HG02943 (cell line): ENCODE measurements around the gene DNAH17.

Source experiments
- ATAC-seq: cut with Tn5 transposase; IDR thresholded peaks from one replicate; pipeline ENCODE4 v1.9.1; 2021; ENCODE audit warnings: mild to moderate bottlenecking, low read depth, moderate library complexity; ENCODE audit not compliant: unreplicated experiment

Gene DNAH17

DNA sequence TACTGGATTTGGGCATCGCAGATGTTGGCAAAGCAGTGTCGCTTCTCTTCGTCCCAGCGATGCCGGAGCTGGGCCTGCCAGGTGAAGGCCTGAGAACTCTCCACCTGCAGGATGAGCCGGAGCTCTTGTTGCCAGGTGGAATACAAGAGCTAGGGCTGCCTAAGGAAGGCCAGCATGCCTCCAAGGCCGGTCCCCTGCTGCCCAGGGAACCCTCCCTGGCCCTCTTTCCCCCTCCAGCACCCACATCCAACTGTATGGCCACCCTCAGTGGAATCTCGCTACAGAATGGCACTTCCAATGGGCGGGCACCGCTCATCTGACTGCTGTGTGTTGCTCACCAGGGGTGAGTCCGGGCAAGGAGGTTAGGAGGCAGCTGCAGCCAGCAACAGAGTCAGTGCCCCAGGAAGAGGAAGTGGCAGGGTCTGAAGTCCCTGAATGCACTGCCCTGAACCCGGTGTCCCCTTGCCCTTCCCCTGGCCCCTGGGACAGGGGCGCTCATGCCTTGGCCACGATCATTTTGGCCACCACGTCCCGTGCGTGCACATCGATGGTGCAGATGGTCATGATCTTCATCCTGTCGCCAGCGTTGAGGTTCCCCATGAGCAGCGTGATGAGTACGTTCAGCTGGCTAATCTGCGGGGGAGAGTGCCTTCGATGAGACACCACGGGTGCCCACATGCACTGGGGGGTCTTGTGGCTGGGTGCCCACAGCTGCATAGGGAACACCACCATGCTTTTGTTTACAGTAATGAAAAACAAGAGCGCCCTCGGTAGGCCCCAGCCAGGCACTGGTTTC lies 75.8 kb downstream of the DNAH17 start:
- ATAC-seq = no peak

DNA sequence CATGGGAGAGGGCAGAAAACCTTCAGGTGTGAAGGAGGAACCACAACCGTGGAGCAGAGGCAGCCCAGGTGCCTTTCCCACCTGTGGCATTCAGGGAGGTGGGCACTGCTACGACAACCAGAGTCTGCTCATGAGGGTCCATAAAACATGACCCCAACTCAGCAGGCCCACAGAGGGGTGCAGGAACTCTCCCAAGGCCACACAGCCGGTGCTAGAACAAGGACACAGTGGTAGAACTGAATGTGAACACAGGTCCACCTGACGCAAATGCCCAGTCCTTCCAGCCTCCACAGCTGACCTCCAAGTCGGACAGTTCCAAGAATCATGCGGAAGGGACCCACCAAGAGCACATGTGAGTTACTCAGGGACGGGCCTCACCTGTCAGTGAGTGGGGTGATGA lies 76.4 kb downstream of the DNAH17 start:
- ATAC-seq = no peak

DNA sequence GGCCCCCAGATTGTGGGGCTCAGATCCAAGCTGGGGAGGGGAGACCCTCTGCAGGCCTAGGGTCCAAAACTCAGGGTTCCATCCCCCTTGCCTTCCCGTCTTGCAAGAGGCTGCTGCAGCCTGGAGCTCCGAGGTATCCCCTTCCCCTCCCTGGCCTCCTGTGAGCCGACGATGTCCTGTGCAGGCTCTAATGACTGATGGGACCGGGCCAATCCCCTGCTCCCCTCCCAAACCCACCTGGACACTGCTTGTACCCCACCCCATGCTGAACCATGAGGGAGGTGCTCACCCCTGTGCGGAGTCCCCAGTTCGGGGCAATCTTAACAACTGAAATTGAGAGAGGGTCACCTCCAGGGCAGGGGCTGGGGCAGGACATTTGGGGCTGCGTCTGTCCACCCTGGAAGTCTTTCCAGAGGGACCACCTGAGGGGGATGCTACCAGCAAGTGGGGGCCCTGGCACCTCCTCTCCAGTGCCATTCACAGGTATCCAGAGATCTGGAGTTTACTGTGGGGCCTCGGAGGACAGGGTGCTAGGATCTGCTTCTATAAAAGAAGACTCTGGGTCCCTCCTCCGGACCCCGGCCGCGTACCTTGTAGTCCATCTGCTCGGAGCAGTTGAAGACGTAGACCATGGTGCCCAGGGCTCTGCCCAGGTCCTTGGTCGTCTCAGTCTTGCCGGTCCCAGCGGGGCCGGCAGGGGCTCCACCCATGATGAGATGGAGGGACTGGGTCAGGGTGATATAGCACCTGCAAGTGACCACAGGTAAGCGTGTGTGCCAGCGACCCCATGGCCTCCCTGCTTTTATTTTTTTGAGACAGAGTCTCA lies 77.3 kb downstream of the DNAH17 start:
- no peak for ATAC-seq

DNA sequence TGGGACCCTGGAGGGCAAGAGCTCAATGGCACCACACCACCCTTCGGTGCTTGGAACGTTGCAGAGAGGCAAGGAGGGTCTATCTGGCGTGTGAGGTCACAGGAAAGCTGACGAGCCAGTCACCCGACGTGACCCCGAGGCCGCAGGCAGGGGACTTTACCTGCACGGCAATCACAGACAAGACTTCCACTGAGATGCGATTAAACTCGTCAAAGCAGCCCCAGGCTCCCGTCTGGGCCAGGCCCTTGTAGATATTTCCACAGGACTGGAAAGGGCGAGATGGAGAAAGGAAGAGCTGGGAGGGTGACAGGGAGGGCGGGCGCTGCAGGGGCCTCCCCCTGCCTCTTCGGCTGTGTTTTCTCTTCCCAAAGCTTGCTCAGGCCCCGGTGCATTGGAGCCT lies 78.3 kb downstream of the DNAH17 start:
- no peak for ATAC-seq

DNA sequence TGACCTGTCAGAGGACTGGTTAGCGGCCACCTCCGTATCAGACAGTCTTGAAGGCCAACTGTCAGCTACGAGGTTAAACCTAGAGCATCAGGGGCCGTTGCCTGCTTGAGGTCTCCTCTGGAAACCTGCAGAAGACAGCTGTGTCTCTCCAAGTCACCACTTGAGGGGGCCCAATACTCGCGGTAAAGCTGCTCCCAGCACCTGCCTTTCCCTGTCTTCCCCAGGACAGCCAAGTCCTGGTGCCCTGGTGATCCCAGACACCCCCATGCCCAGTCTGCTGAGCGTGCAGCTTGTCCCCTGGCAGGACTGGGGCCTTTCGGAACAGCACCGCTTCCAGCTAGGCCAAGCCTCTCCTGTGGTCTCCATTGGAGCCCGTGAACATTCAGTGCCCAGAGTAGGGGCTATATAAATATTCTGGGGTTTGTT lies 80.1 kb downstream of the DNAH17 start:
- ATAC-seq = no peak

DNA sequence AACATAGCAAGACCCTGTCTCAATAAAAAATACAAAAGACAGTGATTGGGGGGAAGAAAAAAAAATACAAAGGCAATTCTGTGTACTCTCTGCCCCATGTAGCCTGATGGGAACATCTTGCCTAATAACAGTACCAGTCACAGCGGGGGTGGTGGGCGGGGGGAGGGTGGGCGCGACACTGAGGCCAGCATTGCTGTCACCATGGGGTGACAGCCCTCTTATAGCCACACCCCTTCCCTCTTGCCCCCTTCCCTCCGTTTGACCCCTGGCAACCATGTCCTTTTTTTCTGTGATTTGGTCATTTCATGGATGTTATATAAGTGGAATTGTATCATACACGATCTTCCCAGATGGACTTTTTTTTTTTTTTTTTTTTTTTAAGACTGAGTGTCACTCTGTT lies 80.9 kb downstream of the DNAH17 start:
- ATAC-seq = no peak

DNA sequence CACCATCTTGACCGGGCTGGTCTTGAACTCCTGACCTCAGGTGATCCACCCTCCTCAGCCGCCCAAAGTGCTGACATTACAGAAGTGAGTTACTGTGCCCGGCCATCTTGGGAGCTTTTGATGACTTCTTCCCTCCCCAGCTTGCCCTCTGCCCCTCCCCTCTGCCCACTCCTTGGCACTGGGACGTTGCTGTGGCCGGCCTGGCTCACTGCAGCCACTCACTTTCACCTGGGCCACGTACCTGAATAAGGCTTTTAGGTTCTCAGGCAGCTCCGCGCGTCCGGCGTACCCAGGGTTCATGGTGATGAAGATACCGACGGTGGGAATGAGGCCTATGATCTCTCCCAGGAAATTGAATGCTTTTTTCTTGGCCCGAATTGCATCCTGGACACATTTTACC lies 81.6 kb downstream of the DNAH17 start:
- no peak for ATAC-seq

DNA sequence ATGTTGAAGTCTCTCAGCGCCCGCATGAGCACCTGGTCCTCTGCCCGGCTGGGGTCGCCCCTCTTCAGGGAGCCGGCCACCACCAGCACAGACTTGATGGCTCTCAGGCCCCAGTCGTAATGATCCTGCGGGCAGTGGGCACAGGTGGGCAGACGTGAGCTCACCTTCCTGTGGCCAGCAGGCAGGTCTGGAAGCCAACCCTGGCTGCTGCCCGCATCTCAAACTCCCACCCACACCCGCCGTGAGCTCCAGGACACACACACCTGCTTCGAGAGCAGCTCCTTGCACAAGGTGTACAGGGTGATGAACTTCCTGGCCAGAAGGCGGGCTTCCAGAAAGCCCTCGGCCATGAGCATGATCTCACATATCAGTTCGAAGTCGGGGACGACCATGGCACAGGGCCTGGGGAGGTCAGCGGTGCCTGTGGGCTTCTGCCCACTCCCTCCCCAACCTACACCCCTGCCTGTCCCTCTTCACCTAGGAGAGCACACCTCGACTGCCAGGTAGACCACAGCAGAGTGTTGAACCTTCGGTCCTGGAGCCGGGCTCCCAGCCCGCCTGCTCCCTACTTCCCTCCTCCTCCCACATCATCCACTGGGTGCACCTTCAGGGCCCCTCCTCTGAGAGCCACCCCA lies 82.4 kb downstream of the DNAH17 start:
- ATAC-seq = no peak

DNA sequence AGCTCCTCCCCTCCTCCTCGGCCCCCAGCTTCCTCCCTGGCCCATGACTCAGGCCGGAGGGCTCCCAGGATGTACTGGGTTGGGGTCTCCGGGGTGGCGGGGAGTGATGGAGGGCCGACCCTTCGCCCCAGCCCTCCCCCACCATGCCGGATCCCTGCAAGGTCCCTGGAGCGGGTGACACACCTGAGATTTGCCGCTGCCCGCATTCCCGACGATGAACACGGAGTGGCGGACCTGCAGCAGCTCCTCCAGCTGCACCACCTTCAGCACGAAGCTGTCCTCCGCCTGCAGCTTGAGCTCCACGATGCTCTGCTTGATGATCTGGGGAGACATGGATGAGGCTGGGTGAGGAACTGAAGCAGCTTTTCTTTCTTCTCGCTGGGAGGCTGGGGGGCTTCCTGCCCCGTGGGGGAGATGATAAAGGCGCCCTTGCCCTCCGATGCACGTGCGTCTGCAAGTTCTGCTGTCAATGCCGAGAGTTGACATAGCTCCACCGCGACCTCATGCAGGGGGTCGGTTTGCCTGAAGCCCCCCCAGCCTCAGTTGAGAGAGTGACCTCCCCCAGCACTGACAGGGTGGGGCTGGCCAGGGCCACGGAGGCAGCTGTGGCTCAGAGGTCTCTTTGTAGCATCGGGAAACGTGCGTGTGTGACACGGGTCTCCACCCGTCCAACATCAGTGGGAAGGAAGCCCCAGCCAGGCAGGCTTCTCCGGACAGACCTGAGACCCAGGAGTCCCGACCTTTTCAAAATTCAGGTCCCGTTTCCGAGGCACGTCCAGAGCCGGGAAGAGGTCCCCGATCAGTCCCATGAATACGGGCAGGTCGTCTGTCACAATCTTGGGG lies 83.1 kb downstream of the DNAH17 start:
- no peak for ATAC-seq

DNA sequence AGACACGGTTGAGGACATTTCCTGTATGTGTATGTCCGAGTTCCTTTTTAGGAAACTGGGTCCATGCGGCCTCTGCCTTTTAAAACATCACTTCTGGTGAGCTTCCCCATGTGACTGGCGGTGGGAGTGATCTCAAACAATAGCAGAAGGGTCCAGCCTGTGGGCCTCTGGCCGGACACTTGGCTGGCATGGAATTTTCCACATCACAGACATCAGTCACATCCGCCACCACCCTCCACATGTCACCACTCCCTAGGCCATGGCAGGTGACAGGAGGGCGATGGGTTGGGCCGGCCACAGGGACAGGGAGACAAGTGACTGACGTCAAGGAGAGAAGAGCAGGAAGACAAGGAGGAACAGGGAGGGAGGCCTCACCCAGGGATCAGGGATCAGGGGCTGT lies 83.7 kb downstream of the DNAH17 start:
- no peak for ATAC-seq

DNA sequence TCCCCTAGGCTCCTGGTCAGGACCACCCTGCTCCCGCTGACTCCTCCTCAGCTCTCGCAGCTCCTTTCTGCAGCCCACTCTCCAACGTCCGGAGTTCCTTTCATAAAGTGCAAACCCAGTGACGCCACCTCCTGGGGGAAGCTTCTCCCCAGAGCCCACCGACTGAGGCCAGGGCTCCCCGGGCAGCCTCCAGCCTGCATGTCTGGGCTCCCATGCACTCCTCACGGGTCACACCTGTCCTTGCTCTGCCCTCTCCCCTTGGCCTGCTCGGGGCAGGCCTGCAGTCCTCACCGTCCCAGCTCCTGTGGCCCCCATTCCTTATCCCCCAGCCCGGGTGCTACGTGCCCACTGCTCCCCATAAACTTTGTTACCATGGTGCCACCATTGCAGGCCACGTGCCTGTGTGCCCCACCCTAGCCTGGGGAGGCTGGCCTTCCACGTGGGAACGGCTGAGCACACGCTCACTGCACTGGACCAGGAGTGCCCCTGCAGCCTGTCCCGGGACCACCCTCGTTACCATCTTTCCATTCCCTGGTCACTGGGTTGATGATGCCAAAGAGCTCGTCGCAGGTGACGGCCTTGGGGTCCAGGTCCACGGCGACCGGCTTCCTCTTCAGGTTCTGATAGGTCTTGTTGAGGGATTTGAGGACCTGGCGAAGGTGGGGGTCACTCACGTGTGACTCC lies 84.9 kb downstream of the DNAH17 start:
- ATAC-seq = no peak

DNA sequence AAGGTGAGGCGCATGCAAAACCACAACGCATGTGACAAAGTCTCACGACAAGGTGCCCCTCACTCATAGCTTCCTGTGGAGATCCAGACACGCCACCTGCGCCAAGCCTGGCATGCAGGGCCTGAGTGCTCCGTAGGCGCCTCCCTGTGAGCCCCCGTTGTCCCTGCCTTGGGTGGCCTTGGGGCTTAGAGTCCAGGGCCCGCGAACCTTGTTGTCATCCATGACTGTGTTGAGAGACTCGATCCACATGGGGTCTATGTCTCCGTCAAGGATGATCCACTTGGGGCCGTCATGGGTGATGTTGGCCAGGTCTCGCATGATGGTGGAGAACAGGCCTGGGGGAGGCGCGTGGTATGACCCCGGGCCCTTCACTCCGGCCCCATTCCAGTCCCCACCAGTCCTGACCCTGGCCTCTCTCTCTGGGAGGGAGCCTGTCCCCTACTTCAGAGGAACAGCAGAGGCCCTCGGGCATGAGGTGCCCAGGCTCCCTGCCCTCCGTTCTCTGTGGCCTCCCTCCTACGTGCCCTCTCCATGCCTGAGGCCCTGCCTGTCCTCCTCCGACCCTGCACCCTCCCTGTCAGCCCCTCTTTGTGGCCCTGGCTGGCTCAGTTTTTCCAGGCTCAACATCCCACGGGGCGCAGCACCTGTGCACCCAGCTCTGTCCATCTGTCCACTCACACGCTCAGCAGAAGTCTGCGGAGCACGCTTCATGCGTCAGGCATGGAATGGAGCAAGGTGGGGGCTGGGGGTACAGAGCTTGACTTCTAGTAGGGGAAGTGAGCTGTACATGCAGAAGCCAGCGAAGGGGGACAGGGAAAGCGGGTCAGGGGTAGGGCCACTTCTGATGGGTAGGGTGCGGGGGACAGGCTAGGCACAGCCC lies 85.7 kb downstream of the DNAH17 start:
- ATAC-seq = no peak

DNA sequence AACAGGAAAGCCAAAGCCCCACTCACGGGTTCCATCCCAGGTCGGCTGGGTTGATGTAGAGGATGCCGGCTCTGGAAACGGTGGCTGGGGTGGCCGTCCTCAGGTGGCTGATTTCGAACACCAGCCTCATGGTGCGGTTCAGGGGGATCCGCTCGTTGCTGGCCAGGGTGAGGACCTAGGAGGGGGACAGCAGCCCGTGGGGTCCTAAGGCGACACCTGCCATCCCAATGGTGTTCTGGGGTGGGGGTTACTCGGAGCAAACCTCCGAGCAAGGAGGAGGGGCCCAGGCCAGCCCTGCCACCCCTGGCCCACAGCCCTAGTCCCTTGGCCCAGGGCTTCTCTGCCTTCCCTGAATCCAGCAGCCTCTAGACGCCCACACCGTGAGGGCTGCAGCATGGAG lies 86.5 kb downstream of the DNAH17 start:
- ATAC-seq = no peak

DNA sequence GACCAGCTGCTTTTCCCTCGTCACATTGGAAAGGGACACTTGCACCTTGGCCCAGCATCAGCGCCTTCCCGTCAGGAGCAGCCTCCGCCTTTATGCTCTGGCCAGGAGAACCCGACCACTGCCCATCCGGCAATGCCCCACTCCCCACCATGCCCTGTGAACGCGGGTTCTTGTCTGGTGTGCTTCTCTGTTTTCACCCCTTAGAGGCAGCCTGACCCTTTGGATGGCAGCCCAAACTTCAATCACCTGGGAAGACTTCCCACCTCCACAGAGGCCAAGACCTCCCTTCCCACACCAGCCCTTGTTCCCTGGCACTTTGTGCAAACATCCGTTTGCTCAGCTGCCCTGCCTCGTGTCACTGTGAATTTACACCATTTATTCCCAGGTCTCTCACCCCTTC lies 87.0 kb downstream of the DNAH17 start:
- no peak for ATAC-seq

DNA sequence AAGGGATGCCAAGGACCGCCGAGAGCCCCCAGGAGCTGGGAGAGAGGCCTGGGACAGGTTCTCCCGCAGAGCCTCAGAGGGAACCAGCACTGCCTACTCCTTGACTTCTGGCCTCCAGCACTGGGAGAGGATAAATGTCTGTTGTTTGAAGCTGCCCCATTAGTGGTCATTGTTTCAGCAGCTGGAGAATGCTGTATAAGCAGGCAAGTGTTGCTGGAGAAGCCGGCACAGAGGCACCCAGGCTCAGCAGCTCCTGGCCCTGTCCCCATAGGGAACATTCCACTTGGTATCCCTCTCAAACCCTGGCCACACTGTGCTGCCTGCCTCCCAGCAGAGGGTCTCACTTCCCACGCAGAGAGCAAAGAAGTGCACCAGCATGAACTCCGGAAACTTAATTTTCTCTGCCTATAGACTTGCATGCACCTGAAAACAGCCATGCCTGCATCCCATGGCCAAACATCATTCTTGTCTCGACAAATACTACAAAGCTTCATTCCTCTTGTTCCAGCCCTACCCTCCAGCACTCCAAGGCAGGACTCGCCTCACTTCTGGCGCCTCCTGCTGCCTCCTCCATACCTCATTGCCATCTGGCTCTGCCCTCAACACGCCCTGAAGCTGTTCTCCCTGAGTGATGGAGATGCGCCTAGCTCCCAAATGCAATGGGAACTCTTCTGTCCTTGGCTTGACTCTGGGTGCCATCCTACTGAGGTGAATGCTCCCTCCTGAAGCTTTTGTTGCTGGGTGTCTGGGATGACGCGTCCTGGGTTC lies 88.1 kb downstream of the DNAH17 start:
- ATAC-seq = no peak

DNA sequence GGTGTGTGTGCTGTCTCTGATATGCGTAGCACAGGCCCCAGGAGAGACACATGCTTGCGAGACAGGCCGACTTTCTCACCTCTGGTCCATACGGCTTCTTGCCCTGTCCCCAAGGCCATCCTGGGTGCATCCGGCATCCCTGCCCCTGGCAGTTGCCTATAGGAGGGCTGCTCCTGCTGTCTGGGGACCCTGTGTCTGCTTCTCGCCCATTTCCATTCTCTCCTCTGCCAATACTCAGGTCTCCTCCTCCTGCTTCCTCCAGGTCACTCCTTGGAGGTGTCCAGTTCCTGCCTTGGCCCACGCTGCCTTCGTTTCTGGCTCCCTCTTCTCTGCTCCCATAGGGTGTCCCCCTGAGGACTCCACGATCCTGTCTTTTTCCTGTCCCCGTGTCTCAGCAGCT lies 89.0 kb downstream of the DNAH17 start:
- no peak for ATAC-seq

DNA sequence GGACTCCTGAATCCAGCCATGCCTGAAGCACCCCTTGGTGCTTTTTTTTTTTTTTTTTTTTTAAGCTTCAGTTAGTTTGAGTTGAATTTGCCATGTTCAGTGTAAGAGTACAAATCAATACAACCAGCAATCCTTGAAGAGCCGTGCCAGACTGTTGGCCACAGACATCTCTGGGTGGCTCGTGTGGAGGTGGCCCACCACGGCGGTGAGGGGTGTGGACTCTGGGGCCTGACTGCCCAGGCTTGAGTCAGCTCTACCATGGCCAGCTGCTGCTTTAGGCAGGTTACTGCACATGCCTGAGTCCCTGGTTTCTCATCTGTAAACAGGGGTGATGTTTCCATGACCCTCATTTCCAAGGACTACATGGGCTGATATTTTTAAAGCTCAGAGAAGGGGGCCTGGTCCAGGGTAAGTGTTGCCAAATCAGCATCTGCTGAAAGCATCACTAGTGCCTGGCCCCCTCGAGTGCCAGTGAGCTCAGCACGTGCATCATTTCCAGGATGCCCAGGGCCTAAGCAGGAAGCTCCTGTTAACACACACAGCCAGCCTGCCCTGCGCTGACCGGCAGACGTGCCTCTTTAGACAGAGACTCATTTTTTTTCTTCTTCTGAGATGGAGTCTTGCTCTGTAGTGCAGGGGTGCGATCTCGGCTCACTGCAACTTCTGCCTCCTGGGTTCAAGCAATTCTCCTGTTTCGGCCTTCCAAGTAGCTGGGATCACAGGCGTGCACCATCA lies 90.1 kb downstream of the DNAH17 start:
- ATAC-seq = no peak
